ENCODE data around the gene BIRC3.

DNA sequence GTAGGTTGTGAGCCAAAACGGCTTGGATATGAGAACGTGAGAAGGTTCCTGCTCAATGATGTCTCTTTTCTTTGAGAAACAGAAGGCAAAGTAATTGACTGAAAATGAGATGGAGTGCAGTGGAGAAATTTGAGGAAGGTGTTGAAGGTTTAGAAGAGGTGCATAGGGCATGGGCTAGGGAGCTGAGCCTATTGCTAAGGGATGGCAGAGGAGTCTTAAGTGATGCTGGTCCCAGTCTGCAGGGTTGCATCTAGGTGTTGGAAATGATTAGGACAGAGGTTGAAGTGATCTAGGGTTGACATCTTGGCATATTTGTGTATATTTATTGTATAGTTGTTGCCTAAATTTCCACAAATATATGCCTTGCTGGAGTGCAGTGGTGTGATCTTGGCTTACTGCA, 2.3 kb downstream of the BIRC3 start:
- TF ChIP-seq POLR2A (IDR thresholded peaks at IDR 0.05) (no peak), POLR2AphosphoS5 (IDR thresholded peaks at IDR 0.05) (no peak)
- TF ChIP-seq, protein P1, sequence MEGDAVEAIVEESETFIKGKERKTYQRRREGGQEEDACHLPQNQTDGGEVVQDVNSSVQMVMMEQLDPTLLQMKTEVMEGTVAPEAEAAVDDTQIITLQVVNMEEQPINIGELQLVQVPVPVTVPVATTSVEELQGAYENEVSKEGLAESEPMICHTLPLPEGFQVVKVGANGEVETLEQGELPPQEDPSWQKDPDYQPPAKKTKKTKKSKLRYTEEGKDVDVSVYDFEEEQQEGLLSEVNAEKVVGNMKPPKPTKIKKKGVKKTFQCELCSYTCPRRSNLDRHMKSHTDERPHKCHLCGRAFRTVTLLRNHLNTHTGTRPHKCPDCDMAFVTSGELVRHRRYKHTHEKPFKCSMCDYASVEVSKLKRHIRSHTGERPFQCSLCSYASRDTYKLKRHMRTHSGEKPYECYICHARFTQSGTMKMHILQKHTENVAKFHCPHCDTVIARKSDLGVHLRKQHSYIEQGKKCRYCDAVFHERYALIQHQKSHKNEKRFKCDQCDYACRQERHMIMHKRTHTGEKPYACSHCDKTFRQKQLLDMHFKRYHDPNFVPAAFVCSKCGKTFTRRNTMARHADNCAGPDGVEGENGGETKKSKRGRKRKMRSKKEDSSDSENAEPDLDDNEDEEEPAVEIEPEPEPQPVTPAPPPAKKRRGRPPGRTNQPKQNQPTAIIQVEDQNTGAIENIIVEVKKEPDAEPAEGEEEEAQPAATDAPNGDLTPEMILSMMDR (IDR thresholded peaks at IDR 0.05) = no peak

All from breast epithelium (tissue), 3 donors.